CD4-positive, alpha-beta T cell treated with Interleukin-10 for 1 hour (primary cell): ENCODE measurements around the gene APP.
A peak's percentile ranks its signal among the peaks of the same experiment; 100 is the strongest.
"Not testable (repeated sequence)": the region's sequence is repeated elsewhere in the genome, so short reads cannot be mapped to it uniquely, and the experiment has no call there.

Source experiments
- DNase-seq: peaks from one replicate; pipeline ENCODE4 v3.0.0-alpha.2; 2020

Gene APP

GRCh38 chr21:26013970-26014369 lies 156.6 kb downstream of the APP start:
- DNase-seq: no peak

- not testable (repeated sequence) for DNase-seq
Observed at GRCh38 chr21:26012482-26012881, 158.1 kb downstream of the APP start.

- no peak for DNase-seq
Observed at GRCh38 chr21:26011292-26011940, 159.2 kb downstream of the APP start.

GRCh38 chr21:26007951-26008498 lies 162.5 kb downstream of the APP start:
- no peak for DNase-seq

GRCh38 chr21:26005464-26005863 lies 165.1 kb downstream of the APP start:
- no peak for DNase-seq

- DNase-seq: no peak
Observed at GRCh38 chr21:26003404-26003803, 167.2 kb downstream of the APP start.

- no peak for DNase-seq
Observed at GRCh38 chr21:26001356-26001755, 169.2 kb downstream of the APP start.

GRCh38 chr21:25999921-26000582 lies 170.5 kb downstream of the APP start:
- peak; percentile 29 for DNase-seq

GRCh38 chr21:25997788-25998611 lies 172.6 kb downstream of the APP start:
- no peak for DNase-seq

GRCh38 chr21:25995278-25995677 lies 175.3 kb downstream of the APP start:
- DNase-seq: no peak

- DNase-seq: no peak
Observed at GRCh38 chr21:25994758-25995163, 175.8 kb downstream of the APP start.

GRCh38 chr21:25988738-25989137 lies 181.8 kb downstream of the APP start:
- no peak for DNase-seq

- no peak for DNase-seq
Observed at GRCh38 chr21:25987531-25987930, 183.0 kb downstream of the APP start.

GRCh38 chr21:25986928-25987327 lies 183.6 kb downstream of the APP start:
- no peak for DNase-seq

GRCh38 chr21:25985990-25986389 lies 184.6 kb downstream of the APP start:
- DNase-seq: no peak

- DNase-seq: no peak
Observed at GRCh38 chr21:25984538-25984937, 186.0 kb downstream of the APP start.

GRCh38 chr21:25983745-25984144 lies 186.8 kb downstream of the APP start:
- DNase-seq: no peak

- DNase-seq: no peak
Observed at GRCh38 chr21:25980710-25981109, 189.9 kb downstream of the APP start.

- DNase-seq: no peak
Observed at GRCh38 chr21:25979845-25980616, 190.5 kb downstream of the APP start.

- DNase-seq: no peak
Observed at GRCh38 chr21:25977068-25977611, 193.4 kb downstream of the APP start.

- no peak for DNase-seq
Observed at GRCh38 chr21:25974964-25975363, 195.6 kb downstream of the APP start.

- DNase-seq: no peak
Observed at GRCh38 chr21:25970254-25970930, 200.2 kb downstream of the APP start.
